ENCODE results near the gene NRF1.
"Not testable (repeated sequence)": the region's sequence is repeated elsewhere in the genome, so short reads cannot be mapped to it uniquely, and the experiment has no call there.

NRF1 gene

DNA sequence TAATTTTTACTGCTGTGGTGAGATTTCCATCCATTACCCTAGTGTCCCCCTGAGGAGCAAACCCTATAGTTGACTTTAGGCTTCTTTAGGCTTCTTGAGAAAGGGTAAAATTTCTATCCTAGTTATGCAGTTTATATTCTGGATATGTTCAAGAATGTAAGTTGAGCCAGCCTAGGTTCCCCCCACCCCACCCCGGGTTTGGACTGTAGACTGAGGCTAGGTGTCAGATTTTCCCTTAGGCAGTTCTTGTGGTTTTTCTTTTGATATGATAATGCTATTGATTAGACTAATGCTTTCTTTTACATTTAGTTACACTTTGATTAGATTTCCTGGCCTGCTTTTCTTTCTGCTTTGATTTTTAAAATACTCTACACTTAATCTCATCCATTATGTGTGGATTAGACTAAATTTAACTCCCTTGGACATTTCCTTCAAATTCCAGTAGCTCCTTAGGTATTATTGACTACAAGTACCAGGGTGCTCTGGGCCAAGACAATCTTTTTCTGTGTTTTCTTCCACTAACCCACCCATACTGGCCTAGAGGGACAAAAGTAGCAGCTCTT lies 37.7 kb downstream of the NRF1 start:
- CTCF ChIA-PET, result no interaction called here
- POLR2A ChIA-PET, result interaction anchor here (0.7 kb wide), 1 partner anchor 275 kb away, joined by 3 read pairs; no protein-coding TSS in a partner anchor

DNA sequence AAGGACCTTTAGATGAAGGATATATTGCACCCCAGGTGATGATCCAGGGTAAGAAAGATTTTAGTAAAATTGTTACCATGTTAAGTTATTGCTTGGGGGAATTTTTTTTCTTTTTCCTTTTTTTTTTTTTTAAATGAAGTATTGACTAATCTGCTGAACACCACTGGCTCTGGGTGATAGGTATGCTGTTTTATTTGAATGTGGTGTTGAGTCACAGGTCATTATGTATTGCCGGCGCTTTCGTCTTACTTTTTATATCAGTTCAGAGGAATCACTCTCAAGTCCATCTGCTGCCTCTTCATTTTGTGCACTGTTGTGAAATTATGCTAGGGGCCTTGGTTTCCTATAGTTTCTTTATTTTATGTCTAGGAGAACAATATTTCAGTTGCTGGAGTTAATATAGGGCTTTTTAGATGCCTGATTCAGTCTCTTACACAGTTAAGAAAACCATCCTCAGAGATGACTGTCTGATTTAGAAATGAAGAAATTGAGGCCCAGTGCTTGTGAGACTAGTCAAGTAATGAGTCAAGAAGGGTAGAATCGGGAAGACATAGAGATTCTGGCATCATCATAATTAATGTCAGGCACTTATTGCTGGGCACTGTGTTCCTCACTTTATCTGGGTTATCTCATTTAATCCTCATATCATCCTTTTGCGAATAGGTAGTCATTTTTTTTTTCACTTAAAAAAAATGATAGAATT lies 38.7 kb downstream of the NRF1 start:
- DNase-seq (ENCODE audit: extremely low spot score), result no peak
- TF ChIP-seq ZNF384 (IDR thresholded peaks at IDR 0.05) (no peak), FOXA1 (IDR thresholded peaks at IDR 0.05) (no peak), LEF1 (IDR thresholded peaks at IDR 0.05; ENCODE audit: borderline replicate concordance) (no peak), PKNOX1 (IDR thresholded peaks at IDR 0.05) (no peak), TARDBP (IDR thresholded peaks at IDR 0.05) (no peak), FOXM1 (IDR thresholded peaks at IDR 0.05; ENCODE audit: borderline replicate concordance) (no peak), NFRKB (IDR thresholded peaks at IDR 0.05) (no peak), SP1 (IDR thresholded peaks at IDR 0.05) (no peak), BHLHE40 (IDR thresholded peaks at IDR 0.05; ENCODE audit: borderline replicate concordance) (no peak), HDGF (IDR thresholded peaks at IDR 0.05; ENCODE audit: borderline replicate concordance) (no peak), ELF4 (IDR thresholded peaks at IDR 0.05) (no peak)
- ChIA-PET POLR2A (no interaction called here), CTCF (no interaction called here)

More for the DNA sequence above, 37.7 kb downstream of the NRF1 start:
- TF ChIP-seq BHLHE40 (IDR thresholded peaks at IDR 0.05; ENCODE audit: borderline replicate concordance) (no peak), ZNF384 (IDR thresholded peaks at IDR 0.05) (no peak), SUZ12 (IDR thresholded peaks at IDR 0.05) (no peak), CTBP1 (IDR thresholded peaks at IDR 0.05; ENCODE audit: borderline replicate concordance) (no peak), ELF4 (IDR thresholded peaks at IDR 0.05) (no peak), SP1 (IDR thresholded peaks at IDR 0.05) (no peak), FOXM1 (IDR thresholded peaks at IDR 0.05; ENCODE audit: borderline replicate concordance) (no peak), FOXK2 (IDR thresholded peaks at IDR 0.05) (no peak), HDGF (IDR thresholded peaks at IDR 0.05; ENCODE audit: borderline replicate concordance) (no peak), NFRKB (IDR thresholded peaks at IDR 0.05) (no peak), TARDBP (IDR thresholded peaks at IDR 0.05) (no peak), ARNT (IDR thresholded peaks at IDR 0.05) (no peak), LEF1 (IDR thresholded peaks at IDR 0.05; ENCODE audit: borderline replicate concordance) (no peak)
- no peak for DNase-seq (ENCODE audit: extremely low spot score)

- CTCF ChIA-PET, result no interaction called here
- DNase-seq (ENCODE audit: extremely low spot score), result no peak
- POLR2A ChIA-PET, result no interaction called here
- TF ChIP-seq LEF1 (IDR thresholded peaks at IDR 0.05; ENCODE audit: borderline replicate concordance), result no peak
- no peak for TF ChIP-seq L3MBTL2 (conservative IDR thresholded peaks at IDR 0.05)
- TF ChIP-seq ZNF384 (IDR thresholded peaks at IDR 0.05), result no peak
- no peak for TF ChIP-seq PKNOX1 (IDR thresholded peaks at IDR 0.05)
These were observed 41.4 kb downstream of the NRF1 start for GRCh38 chr7:129652914-129653313.

GRCh38 chr7:129655811-129656210 lies 44.3 kb downstream of the NRF1 start:
- TF ChIP-seq HDGF (IDR thresholded peaks at IDR 0.05; ENCODE audit: borderline replicate concordance), result no peak
- TF ChIP-seq BHLHE40 (IDR thresholded peaks at IDR 0.05; ENCODE audit: borderline replicate concordance), result no peak
- no peak for TF ChIP-seq FOXA1 (IDR thresholded peaks at IDR 0.05)

DNA sequence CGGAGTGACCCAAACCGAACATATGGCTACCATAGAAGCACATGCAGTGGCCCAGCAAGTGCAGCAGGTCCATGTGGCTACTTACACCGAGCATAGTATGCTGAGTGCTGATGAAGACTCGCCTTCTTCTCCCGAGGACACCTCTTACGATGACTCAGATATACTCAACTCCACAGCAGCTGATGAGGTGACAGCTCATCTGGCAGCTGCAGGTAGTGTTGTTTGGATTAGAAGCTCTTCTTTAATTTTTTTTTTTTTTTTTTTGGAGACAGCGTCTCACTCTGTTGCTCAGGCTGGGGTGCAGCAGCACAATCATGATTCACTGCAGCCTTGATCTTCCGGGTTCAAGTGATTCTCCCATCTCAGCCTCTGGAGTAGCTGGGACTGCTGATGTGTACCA lies 45.8 kb downstream of the NRF1 start:
- CTCF ChIA-PET, result interaction anchor here (0.6 kb wide), 2 partner anchors 168 to 328 kb away, joined by 3 to 5 read pairs; no protein-coding TSS in a partner anchor
- no peak for DNase-seq (ENCODE audit: extremely low spot score)

More at GRCh38 chr7:129655811-129656210, 44.3 kb downstream of the NRF1 start:
- POLR2A ChIA-PET, result no interaction called here
- CTCF ChIA-PET, result no interaction called here
- DNase-seq (ENCODE audit: extremely low spot score), result no peak

GRCh38 chr7:129659907-129660306 lies 48.4 kb downstream of the NRF1 start:
- POLR2A ChIA-PET; CTCF ChIA-PET; DNase-seq (ENCODE audit: extremely low spot score): not testable (repeated sequence)

More for the DNA sequence above, 45.8 kb downstream of the NRF1 start:
- TF ChIP-seq HDGF (IDR thresholded peaks at IDR 0.05; ENCODE audit: borderline replicate concordance) (no peak), LEF1 (IDR thresholded peaks at IDR 0.05; ENCODE audit: borderline replicate concordance) (no peak), TARDBP (IDR thresholded peaks at IDR 0.05) (no peak), ELF4 (IDR thresholded peaks at IDR 0.05) (no peak), SP1 (IDR thresholded peaks at IDR 0.05) (no peak), L3MBTL2 (conservative IDR thresholded peaks at IDR 0.05) (no peak), PKNOX1 (IDR thresholded peaks at IDR 0.05) (no peak), ZNF384 (IDR thresholded peaks at IDR 0.05) (no peak), FOXM1 (IDR thresholded peaks at IDR 0.05; ENCODE audit: borderline replicate concordance) (no peak), SUZ12 (IDR thresholded peaks at IDR 0.05) (no peak), FOXA1 (IDR thresholded peaks at IDR 0.05) (no peak), NFRKB (IDR thresholded peaks at IDR 0.05) (no peak), ARNT (IDR thresholded peaks at IDR 0.05) (no peak), CTBP1 (IDR thresholded peaks at IDR 0.05; ENCODE audit: borderline replicate concordance) (no peak)
- POLR2A ChIA-PET, result no interaction called here

Data from HEK293T (cell line).